Gastrocnemius medialis (tissue), 4 donors: ENCODE measurements around the gene THSD8.

ENCODE experiments used
- CTCF ChIP-seq, 5 experiments: fragments of 450-650 bp in 3 of 5; fragments of 200-600 bp in 2 of 5; sonication (generic) in 2 of 5; IDR thresholded peaks in 4 of 5; conservative IDR thresholded peaks in 1 of 5; 1 replicate in 4 of 5; 2 replicates in 1 of 5; pipeline ENCODE4 v1.5.1; 2016 to 2019; ENCODE audit warnings: antibody characterized with exemption in 5 of 5, mild to moderate bottlenecking in 3 of 5, moderate library complexity in 3 of 5
- POLR2A ChIP-seq, 2 donors: fragments of 450-650 bp; IDR thresholded peaks; one replicate each; pipeline ENCODE4 v1.6.1; 2017; ENCODE audit warnings: antibody characterized with exemption in 2 of 2, mild to moderate bottlenecking in 2 of 2, moderate library complexity in 2 of 2

GRCh38 chr19:12834976-12835757 is 33.3 kb downstream of the THSD8 start:
- TF ChIP-seq CTCF (IDR thresholded peaks at IDR 0.05 in 4 of 5, conservative IDR thresholded peaks at IDR 0.05 in 1 of 5) (no peak), POLR2A (IDR thresholded peaks at IDR 0.05) (no peak)
